Endodermal cell (in vitro differentiated cells): Measurements from ENCODE around the gene AFP. TPM values are rescaled to one million over a fixed set of nuclear protein-coding genes. Genes with fewer than 3 reads are reported as not detected.

Experiments used
- DNase-seq: peaks from one replicate; pipeline ENCODE4 v3.0.0-alpha.2; 2017
- H3K27ac ChIP-seq: 2 replicates; pipeline ENCODE4 v1.5.1; 2013; ENCODE audit warnings: mild to moderate bottlenecking, low read depth, low read length, moderate library complexity
- H3K27me3 ChIP-seq: 2 replicates; pipeline ENCODE4 v1.6.1; 2013; ENCODE audit warnings: mild to moderate bottlenecking, low read length, moderate library complexity; ENCODE audit not compliant: insufficient read depth, control insufficient read depth, poor library complexity, severe bottlenecking
- H3K36me3 ChIP-seq: 2 replicates; pipeline ENCODE4 v1.7.0; 2013; ENCODE audit warnings: mild to moderate bottlenecking, low read length, moderate library complexity; ENCODE audit not compliant: control insufficient read depth, insufficient read depth
- H3K4me1 ChIP-seq: one replicate; pipeline ENCODE4 v1.7.0; 2013; ENCODE audit warnings: low read length; ENCODE audit not compliant: control insufficient read depth, insufficient read depth
- H3K4me3 ChIP-seq: 2 replicates; pipeline ENCODE4 v1.5.1; 2013; ENCODE audit warnings: mild to moderate bottlenecking, low read length, moderate library complexity
- H3K9ac ChIP-seq: 2 replicates; pipeline ENCODE4 v1.6.1; 2013; ENCODE audit warnings: mild to moderate bottlenecking, low read length, moderate library complexity; ENCODE audit not compliant: poor library complexity, severe bottlenecking; ENCODE audit errors: extremely low read depth
- H3K9me3 ChIP-seq: 2 replicates; pipeline ENCODE4 v1.6.1; 2013; ENCODE audit warnings: mild to moderate bottlenecking, low read length, moderate library complexity; ENCODE audit not compliant: control insufficient read depth
- H3K27ac Mint-ChIP-seq: 2 replicates; pipeline ENCODE4 v1.8.0; 2020; ENCODE audit warnings: mixed read lengths
- H3K27me3 Mint-ChIP-seq: 2 replicates; pipeline ENCODE4 v1.8.0; 2021; ENCODE audit warnings: mild to moderate bottlenecking, mixed read lengths; ENCODE audit not compliant: insufficient read depth
- H3K36me3 Mint-ChIP-seq: 2 replicates; pipeline ENCODE4 v1.8.0; 2020; ENCODE audit warnings: low read depth, mixed read lengths
- H3K4me1 Mint-ChIP-seq: 2 replicates; pipeline ENCODE4 v1.8.0; 2020; ENCODE audit warnings: mixed read lengths
- H3K4me3 Mint-ChIP-seq: 2 replicates; pipeline ENCODE4 v1.8.0; 2020; ENCODE audit warnings: mild to moderate bottlenecking, moderate library complexity, mixed read lengths
- H3K9me3 Mint-ChIP-seq: 2 replicates; pipeline ENCODE4 v1.8.0; 2020; ENCODE audit warnings: mild to moderate bottlenecking, mixed read lengths
- WGBS, 2 experiments: methylation state at CpG; one replicate each; pipeline versions ENCODE4 v1.1.5 to v1.1.7; 2013; ENCODE audit warnings: missing lambda C conversion rate in 2 of 2, mixed read lengths in 1 of 2; ENCODE audit not compliant: insufficient coverage in 1 of 2, insufficient read length in 1 of 2; 5-methylcytosine and 5-hydroxymethylcytosine counted together
- total RNA-seq, 2 donors: library from RNA; stranded (reverse); fragmentation: NEBNext Ultra II Directional in 1 of 2; extraction: Animal tissue kit (Norgen Biotek cat#: 25700) in 1 of 2; gene quantifications; 2 replicates in 1 of 2; 3 replicates in 1 of 2; pipeline ENCODE4 v1.2.1, GENCODE V29; 2021
- TF ChIP-seq, protein P1 (sequence below): fragments of 200-600 bp; sonication (generic); conservative IDR thresholded peaks from 2 replicates; pipeline ENCODE4 v1.5.0; 2021; ENCODE audit warnings: antibody characterized with exemption, mild to moderate bottlenecking

Gene AFP
- total RNA-seq, 2 donors from 2014 or later, result 1.6 TPM; not detected in 1

DNA sequence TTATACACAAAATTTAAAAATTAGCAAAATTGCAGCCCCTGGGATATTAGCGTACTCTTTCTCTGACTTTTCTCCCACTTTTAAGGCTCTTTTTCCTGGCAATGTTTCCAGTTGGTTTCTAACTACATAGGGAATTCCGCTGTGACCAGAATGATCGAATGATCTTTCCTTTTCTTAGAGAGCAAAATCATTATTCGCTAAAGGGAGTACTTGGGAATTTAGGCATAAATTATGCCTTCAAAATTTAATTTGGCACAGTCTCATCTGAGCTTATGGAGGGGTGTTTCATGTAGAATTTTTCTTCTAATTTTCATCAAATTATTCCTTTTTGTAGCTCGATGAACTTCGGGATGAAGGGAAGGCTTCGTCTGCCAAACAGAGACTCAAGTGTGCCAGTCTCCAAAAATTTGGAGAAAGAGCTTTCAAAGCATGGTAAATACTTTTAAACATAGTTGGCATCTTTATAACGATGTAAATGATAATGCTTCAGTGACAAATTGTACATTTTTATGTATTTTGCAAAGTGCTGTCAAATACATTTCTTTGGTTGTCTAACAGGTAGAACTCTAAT is 26.0 kb upstream of the AFP start:
- Mint-ChIP-seq H3K36me3 (no peaks in the 10 kb centered on the region), H3K27ac (no peak overlapping the region), H3K4me3 (no peak overlapping the region), H3K9me3 (no peaks in the 10 kb centered on the region), H3K4me1 (no peaks in the 10 kb centered on the region), H3K27me3 (no peaks in the 10 kb centered on the region)
- Histone ChIP-seq H3K27ac (no peak overlapping the region), H3K4me3 (no peak overlapping the region), H3K27me3 (no peaks in the 10 kb centered on the region), H3K36me3 (no peaks in the 10 kb centered on the region), H3K9me3 (no peaks in the 10 kb centered on the region), H3K9ac (no peak overlapping the region), H3K4me1 (no peaks in the 10 kb centered on the region)
- no peak for DNase-seq
- TF ChIP-seq, protein P1, sequence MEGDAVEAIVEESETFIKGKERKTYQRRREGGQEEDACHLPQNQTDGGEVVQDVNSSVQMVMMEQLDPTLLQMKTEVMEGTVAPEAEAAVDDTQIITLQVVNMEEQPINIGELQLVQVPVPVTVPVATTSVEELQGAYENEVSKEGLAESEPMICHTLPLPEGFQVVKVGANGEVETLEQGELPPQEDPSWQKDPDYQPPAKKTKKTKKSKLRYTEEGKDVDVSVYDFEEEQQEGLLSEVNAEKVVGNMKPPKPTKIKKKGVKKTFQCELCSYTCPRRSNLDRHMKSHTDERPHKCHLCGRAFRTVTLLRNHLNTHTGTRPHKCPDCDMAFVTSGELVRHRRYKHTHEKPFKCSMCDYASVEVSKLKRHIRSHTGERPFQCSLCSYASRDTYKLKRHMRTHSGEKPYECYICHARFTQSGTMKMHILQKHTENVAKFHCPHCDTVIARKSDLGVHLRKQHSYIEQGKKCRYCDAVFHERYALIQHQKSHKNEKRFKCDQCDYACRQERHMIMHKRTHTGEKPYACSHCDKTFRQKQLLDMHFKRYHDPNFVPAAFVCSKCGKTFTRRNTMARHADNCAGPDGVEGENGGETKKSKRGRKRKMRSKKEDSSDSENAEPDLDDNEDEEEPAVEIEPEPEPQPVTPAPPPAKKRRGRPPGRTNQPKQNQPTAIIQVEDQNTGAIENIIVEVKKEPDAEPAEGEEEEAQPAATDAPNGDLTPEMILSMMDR, result no peak
- WGBS, 2 experiments, result 94 to 97% methylated on average over 6 to 8 of the region's 8 CpGs

DNA sequence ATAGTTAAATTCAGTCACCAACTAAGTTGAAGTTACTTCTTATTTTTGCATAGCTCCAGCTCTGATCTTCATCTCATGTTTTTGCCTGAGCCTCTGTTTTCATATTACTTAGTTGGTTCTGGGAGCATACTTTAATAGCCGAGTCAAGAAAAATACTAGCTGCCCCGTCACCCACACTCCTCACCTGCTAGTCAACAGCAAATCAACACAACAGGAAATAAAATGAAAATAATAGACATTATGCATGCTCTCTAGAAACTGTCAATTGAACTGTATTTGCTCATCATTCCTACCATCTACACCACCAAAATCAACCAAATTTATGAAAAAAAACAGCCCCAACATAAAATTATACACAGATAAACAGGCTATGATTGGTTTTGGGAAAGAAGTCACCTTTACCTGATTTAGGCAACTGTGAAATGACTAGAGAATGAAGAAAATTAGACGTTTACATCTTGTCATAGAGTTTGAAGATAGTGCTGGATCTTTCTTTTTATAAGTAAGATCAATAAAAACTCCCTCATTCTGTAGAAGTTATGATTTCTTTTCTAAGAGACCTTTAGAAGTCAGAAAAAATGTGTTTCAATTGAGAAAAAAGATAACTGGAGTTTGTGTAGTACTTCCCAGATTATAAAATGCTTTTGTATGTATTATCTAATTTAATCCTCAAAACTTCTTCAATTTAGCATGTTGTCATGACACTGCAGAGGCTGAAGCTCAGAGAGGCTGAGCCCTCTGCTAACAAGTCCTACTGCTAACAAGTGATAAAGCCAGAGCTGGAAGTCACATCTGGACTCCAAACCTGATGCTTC is 24.9 kb upstream of the AFP start:
- H3K9me3 Mint-ChIP-seq, result no peaks in the 10 kb centered on the region

DNA sequence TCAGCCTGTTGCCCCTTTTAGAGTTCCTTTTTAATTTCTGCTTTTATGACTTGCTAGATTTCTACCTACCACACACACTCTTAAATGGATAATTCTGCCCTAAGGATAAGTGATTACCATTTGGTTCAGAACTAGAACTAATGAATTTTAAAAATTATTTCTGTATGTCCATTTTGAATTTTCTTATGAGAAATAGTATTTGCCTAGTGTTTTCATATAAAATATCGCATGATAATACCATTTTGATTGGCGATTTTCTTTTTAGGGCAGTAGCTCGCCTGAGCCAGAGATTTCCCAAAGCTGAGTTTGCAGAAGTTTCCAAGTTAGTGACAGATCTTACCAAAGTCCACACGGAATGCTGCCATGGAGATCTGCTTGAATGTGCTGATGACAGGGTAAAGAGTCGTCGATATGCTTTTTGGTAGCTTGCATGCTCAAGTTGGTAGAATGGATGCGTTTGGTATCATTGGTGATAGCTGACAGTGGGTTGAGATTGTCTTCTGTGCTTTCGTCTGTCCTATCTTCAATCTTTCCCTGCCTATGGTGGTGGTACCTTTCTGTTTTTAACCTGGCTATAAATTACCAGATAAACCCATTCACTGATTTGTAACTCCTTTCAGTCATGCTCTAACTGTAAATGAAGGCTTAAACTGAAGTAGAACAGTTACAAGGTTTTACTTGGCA is 24.1 kb upstream of the AFP start:
- H3K4me3 ChIP-seq, result no peak overlapping the region
- DNase-seq, result no peak
- Mint-ChIP-seq H3K4me3 (no peak overlapping the region), H3K27ac (no peak overlapping the region), H3K27me3 (no peaks in the 10 kb centered on the region), H3K9me3 (no peaks in the 10 kb centered on the region), H3K4me1 (no peaks in the 10 kb centered on the region), H3K36me3 (no peaks in the 10 kb centered on the region)
- no peaks in the 10 kb centered on the region for H3K4me1 ChIP-seq
- no peaks in the 10 kb centered on the region for H3K36me3 ChIP-seq
- H3K9ac ChIP-seq, result no peak overlapping the region
- TF ChIP-seq, protein P1, result no peak
- 93 to 97% methylated on average over 4 to 8 of the region's 8 CpGs for WGBS, 2 experiments
- no peaks in the 10 kb centered on the region for H3K27me3 ChIP-seq
- H3K9me3 ChIP-seq, result no peaks in the 10 kb centered on the region
- no peak overlapping the region for H3K27ac ChIP-seq

More for the DNA sequence above, 24.9 kb upstream of the AFP start:
- Histone ChIP-seq H3K9me3 (no peaks in the 10 kb centered on the region), H3K9ac (no peak overlapping the region), H3K4me3 (no peak overlapping the region), H3K36me3 (no peaks in the 10 kb centered on the region), H3K27me3 (no peaks in the 10 kb centered on the region), H3K27ac (no peak overlapping the region), H3K4me1 (no peaks in the 10 kb centered on the region)
- no peak overlapping the region for H3K4me3 Mint-ChIP-seq
- H3K27me3 Mint-ChIP-seq, result no peaks in the 10 kb centered on the region
- no peak overlapping the region for H3K27ac Mint-ChIP-seq
- no peaks in the 10 kb centered on the region for H3K36me3 Mint-ChIP-seq
- TF ChIP-seq, protein P1, result no peak
- DNase-seq, result no peak
- no peaks in the 10 kb centered on the region for H3K4me1 Mint-ChIP-seq
- WGBS, 2 experiments, result 84% methylated on average over 3 of the region's 3 CpGs; no CpG with 5 or more reads in 1 of the 2 experiments
